HepG2 (cell line): ENCODE measurements around the gene GRIK3. TPM values are rescaled to one million over a fixed set of nuclear protein-coding genes. Genes with fewer than 3 reads are reported as not detected.

ENCODE experiments used
- ATAC-seq: fragments of 200-7000 bp; cut with Tn5 transposase; 3 replicates; pipeline ENCODE4 v1.9.1; 2020; ENCODE audit warnings: mild to moderate bottlenecking, moderate library complexity
- BruUV-seq: library from RNA; stranded (reverse); fragments of 400-500 nt; replicated peaks from 2 replicates; lab custom pipeline; 2021; lab: Mats Ljungman, UMichigan
- CTCF ChIA-PET: fragments of 300-600 bp; formaldehyde crosslinking; extraction: SDS; loops from one replicate; lab custom pipeline; 2021; ENCODE audit warnings: low total read pairs, inconsistent platforms, low intra/inter-chr PET ratio; lab: Yijun Ruan, JAX
- POLR2A ChIA-PET: fragments of 350-600 bp; sonication (Branson Sonifier 250); formaldehyde crosslinking; loops from one replicate; lab custom pipeline; 2020; ENCODE audit warnings: antibody characterized with exemption, inconsistent platforms; lab: Yijun Ruan, JAX
- DNase-seq: peaks from one replicate; pipeline ENCODE4 v3.0.0-alpha.2; 2015; ENCODE audit warnings: low spot score
- FAIRE-seq: peaks from 3 replicates; lab custom pipeline; 2011; peaks lifted over from hg19 to GRCh38; lab: Jason Lieb, UNC
- H2AFZ ChIP-seq: one replicate; pipeline ENCODE4 v1.6.1; 2011; ENCODE audit warnings: low read length, inconsistent platforms
- H3K27ac ChIP-seq: fragments of 300-600 bp; 3 replicates; pipeline ENCODE4 v1.8.0; 2011; ENCODE audit warnings: mixed run types, mild to moderate bottlenecking, mixed read lengths, low read length, inconsistent platforms; ENCODE audit not compliant: insufficient read depth; ENCODE audit errors: extremely low read length
- H3K27me3 ChIP-seq, 2 experiments: fragments of 200-600 bp in 1 of 2; 2 replicates in 1 of 2; 3 replicates in 1 of 2; pipeline versions ENCODE4 v1.6.0 to v1.8.0; 2011; ENCODE audit warnings: low read length in 2 of 2, mild to moderate bottlenecking in 2 of 2, moderate library complexity in 2 of 2, inconsistent platforms in 1 of 2; ENCODE audit not compliant: insufficient read depth in 2 of 2, control insufficient read depth in 1 of 2
- H3K36me3 ChIP-seq, 2 experiments: fragments of 200-600 bp in 1 of 2; replicated peaks in 1 of 2; 2 replicates in 1 of 2; 3 replicates in 1 of 2; pipeline versions ENCODE4 v1.5.1 to v1.8.0; 2011; ENCODE audit warnings: low read length in 2 of 2, inconsistent platforms in 1 of 2; ENCODE audit not compliant: insufficient read depth in 2 of 2, control insufficient read depth in 1 of 2
- H3K4me1 ChIP-seq: 2 replicates; pipeline ENCODE4 v1.5.1; 2012; ENCODE audit warnings: low read length, inconsistent platforms; ENCODE audit not compliant: insufficient read depth
- H3K4me2 ChIP-seq: 2 replicates; pipeline ENCODE4 v1.6.0; 2011; ENCODE audit warnings: low read depth, low read length, inconsistent platforms
- H3K4me3 ChIP-seq, 3 experiments: fragments of 200-600 bp in 1 of 3; sonication (generic), shearing (Covaris generic) in 1 of 3; replicated peaks in 1 of 3; 2 replicates each; pipeline ENCODE4 v1.5.1; 2011 to 2016; ENCODE audit warnings: low read length in 3 of 3, inconsistent platforms in 2 of 3, low read depth in 2 of 3, mild to moderate bottlenecking in 2 of 3, control low read depth in 1 of 3, mixed read lengths in 1 of 3; ENCODE audit not compliant: insufficient read depth in 1 of 3
- H3K79me2 ChIP-seq: one replicate; pipeline ENCODE4 v1.6.1; 2011; ENCODE audit warnings: low read length, inconsistent platforms; ENCODE audit not compliant: insufficient read depth
- H3K9ac ChIP-seq: 2 replicates; pipeline ENCODE4 v1.6.0; 2011; ENCODE audit warnings: mild to moderate bottlenecking, low read depth, low read length, inconsistent platforms; ENCODE audit not compliant: insufficient read depth
- H3K9me3 ChIP-seq: 2 replicates; pipeline ENCODE4 v1.5.1; 2012; ENCODE audit warnings: mild to moderate bottlenecking, low read length
- H4K20me1 ChIP-seq: 2 replicates; pipeline ENCODE4 v1.6.0; 2011; ENCODE audit warnings: inconsistent platforms, mild to moderate bottlenecking, low read length, moderate library complexity; ENCODE audit not compliant: insufficient read depth
- CERS6 ChIP-seq: sonication (generic); formaldehyde crosslinking; IDR thresholded peaks from 2 replicates; pipeline ENCODE4 v1.5.0; 2020; ENCODE audit warnings: missing genetic modification reagents
- EZH2 ChIP-seq: conservative IDR thresholded peaks from 2 replicates; pipeline ENCODE4 v1.6.1; 2012; ENCODE audit warnings: mild to moderate bottlenecking, low read depth, low read length, moderate library complexity
- FOSL2 ChIP-seq: sonication (generic); formaldehyde crosslinking; IDR thresholded peaks from 2 replicates; pipeline ENCODE4 v1.4.0; 2020; ENCODE audit warnings: missing genetic modification reagents
- FOXK2 ChIP-seq: fragments of 450-650 bp; IDR thresholded peaks from 2 replicates; pipeline ENCODE4 v1.6.1; 2016
- GATAD1 ChIP-seq: IDR thresholded peaks from 2 replicates; pipeline ENCODE4 v1.6.1; 2016; ENCODE audit warnings: missing genetic modification reagents, missing compliant biosample characterization
- NAIF1 ChIP-seq: sonication (generic); formaldehyde crosslinking; IDR thresholded peaks from 2 replicates; pipeline ENCODE4 v1.5.0; 2020; ENCODE audit warnings: mild to moderate bottlenecking, missing genetic modification reagents, borderline replicate concordance
- ONECUT2 ChIP-seq: sonication (generic); formaldehyde crosslinking; IDR thresholded peaks from 2 replicates; pipeline ENCODE4 v1.4.0; 2020; ENCODE audit warnings: missing genetic modification reagents
- SKI ChIP-seq: fragments of 450-650 bp; IDR thresholded peaks from one replicate; pipeline ENCODE4 v1.6.1; 2018; ENCODE audit warnings: mild to moderate bottlenecking; ENCODE audit not compliant: partially characterized antibody
- SNAPC2 ChIP-seq: sonication (generic); formaldehyde crosslinking; IDR thresholded peaks from 2 replicates; pipeline ENCODE4 v1.8.1; 2022; ENCODE audit warnings: mild to moderate bottlenecking, missing genetic modification reagents
- TBP ChIP-seq: sonication (generic); formaldehyde crosslinking; IDR thresholded peaks from 2 replicates; pipeline ENCODE4 v1.5.0; 2020; ENCODE audit warnings: missing genetic modification reagents
- TP53 ChIP-seq: sonication (generic); formaldehyde crosslinking; conservative IDR thresholded peaks from 2 replicates; pipeline ENCODE4 v1.4.0; 2020; ENCODE audit warnings: missing genetic modification reagents
- XBP1 ChIP-seq: sonication (generic); formaldehyde crosslinking; IDR thresholded peaks from 2 replicates; pipeline ENCODE4 v1.5.0; 2020; ENCODE audit warnings: missing genetic modification reagents
- ZC3H4 ChIP-seq: sonication (generic); formaldehyde crosslinking; IDR thresholded peaks from 2 replicates; pipeline ENCODE4 v1.4.0; 2020; ENCODE audit warnings: missing genetic modification reagents, borderline replicate concordance
- ZNF121 ChIP-seq: sonication (generic); formaldehyde crosslinking; IDR thresholded peaks from 2 replicates; pipeline ENCODE4 v1.5.0; 2020; ENCODE audit warnings: mild to moderate bottlenecking, missing genetic modification reagents
- ZNF331 ChIP-seq: sonication (generic); formaldehyde crosslinking; IDR thresholded peaks from 2 replicates; pipeline ENCODE4 v1.4.0; 2020; ENCODE audit warnings: missing genetic modification reagents
- ZNF564 ChIP-seq: sonication (generic); formaldehyde crosslinking; IDR thresholded peaks from 2 replicates; pipeline ENCODE4 v1.8.1; 2023; ENCODE audit warnings: mild to moderate bottlenecking, missing genetic modification reagents
- ZNF598 ChIP-seq: sonication (generic); formaldehyde crosslinking; IDR thresholded peaks from 2 replicates; pipeline ENCODE4 v1.5.1; 2020; ENCODE audit warnings: mild to moderate bottlenecking, missing genetic modification reagents, borderline replicate concordance
- WGBS: methylation state at CpG from one replicate; pipeline ENCODE4 v1.1.6; 2017; ENCODE audit warnings: low lambda C conversion rate; 5-methylcytosine and 5-hydroxymethylcytosine counted together
- in situ Hi-C: cut with HindIII; loops from 2 replicates; pipeline ENCODE4 v1.10.0; 2017; ENCODE audit warnings: low pct_unique_long_range_greater_than_20kb; ENCODE audit not compliant: extremely low pct_ligation_motif_present
- intact Hi-C: fragments of 100-400 bp; cut with micrococcal nuclease; formaldehyde crosslinking; loops from one replicate; pipeline ENCODE4 v1.10.0; 2022; ENCODE audit not compliant: unreplicated experiment
- polyA plus RNA-seq, 8 experiments: library from polyadenylated mRNA; depleted of rRNA in 3 of 8; stranded (reverse) in 7 of 8; unstranded in 1 of 8; fragments of >200 nt; fragmentation: Illumina TruSeq in 4 of 8; extraction: Trizol in 4 of 8; gene quantifications; 2 replicates each; pipeline versions ENCODE4 v1.2.1 to v1.2.3, GENCODE V29; 2011 to 2016; ENCODE audit warnings: low read depth in 4 of 8, missing spikeins in 1 of 8, mixed read lengths in 1 of 8; ENCODE audit not compliant: insufficient read depth in 1 of 8
- total RNA-seq, 5 experiments: library from RNA; depleted of rRNA; stranded (reverse); fragments of >200 nt; fragmentation: Illumina TruSeq; extraction: Trizol; gene quantifications; 2 replicates each; pipeline ENCODE4 v1.2.3, GENCODE V29; 2016; ENCODE audit warnings: low read depth in 1 of 5
- TF ChIP-seq, protein P1 (sequence below): sonication (generic); formaldehyde crosslinking; IDR thresholded peaks from 2 replicates; pipeline ENCODE4 v1.8.0; 2022; ENCODE audit warnings: mild to moderate bottlenecking, missing genetic modification reagents
- TF ChIP-seq, protein P2 (sequence below): IDR thresholded peaks from 2 replicates; pipeline ENCODE4 v1.6.1; 2016; ENCODE audit warnings: control low read depth
- TF ChIP-seq, protein P3 (sequence below): sonication (generic); formaldehyde crosslinking; IDR thresholded peaks from 2 replicates; pipeline ENCODE4 v1.4.0; 2020; ENCODE audit warnings: missing genetic modification reagents; ENCODE audit errors: not compliant biosample characterization

Gene GRIK3
- total and polyA plus RNA-seq, 2 of the 13 experiments (the other 11 are each of a cell fraction or from before 2014, with no cell fraction given): not detected

- Histone ChIP-seq H4K20me1 (no peaks in the 10 kb centered on the region), H3K9me3 (no peaks in the 10 kb centered on the region), H3K4me2 (no peak overlapping the region), H3K27ac (no peak overlapping the region), H3K27me3 (peaks cover 0 to 2% of the 10 kb centered on the region in 2 experiments; a peak in 1 of 5 replicates), H3K9ac (no peak overlapping the region), H2AFZ (no peak overlapping the region), H3K4me3 (no peak overlapping the region), H3K36me3 (no peaks in the 10 kb centered on the region), H3K4me1 (no peaks in the 10 kb centered on the region), H3K79me2 (no peaks in the 10 kb centered on the region)
- in situ Hi-C loops (no loop called here), intact Hi-C loops (no loop called here)
- TF ChIP-seq TP53 (CRISPR knock-in tag) (no peak), ZNF331 (no peak), XBP1 (CRISPR knock-in tag) (no peak), ZNF598 (CRISPR knock-in tag) (no peak), FOSL2 (CRISPR knock-in tag) (no peak), ONECUT2 (no peak), NAIF1 (CRISPR knock-in tag) (no peak), CERS6 (no peak), ZNF564 (CRISPR knock-in tag) (no peak), SKI (no peak), ZC3H4 (CRISPR knock-in tag) (no peak), FOXK2 (no peak), ZNF121 (CRISPR knock-in tag) (no peak), GATAD1 (CRISPR knock-in tag) (no peak), SNAPC2 (CRISPR knock-in tag) (no peak), TBP (CRISPR knock-in tag) (no peak), EZH2 (no peak)
- TF ChIP-seq, protein P1, sequence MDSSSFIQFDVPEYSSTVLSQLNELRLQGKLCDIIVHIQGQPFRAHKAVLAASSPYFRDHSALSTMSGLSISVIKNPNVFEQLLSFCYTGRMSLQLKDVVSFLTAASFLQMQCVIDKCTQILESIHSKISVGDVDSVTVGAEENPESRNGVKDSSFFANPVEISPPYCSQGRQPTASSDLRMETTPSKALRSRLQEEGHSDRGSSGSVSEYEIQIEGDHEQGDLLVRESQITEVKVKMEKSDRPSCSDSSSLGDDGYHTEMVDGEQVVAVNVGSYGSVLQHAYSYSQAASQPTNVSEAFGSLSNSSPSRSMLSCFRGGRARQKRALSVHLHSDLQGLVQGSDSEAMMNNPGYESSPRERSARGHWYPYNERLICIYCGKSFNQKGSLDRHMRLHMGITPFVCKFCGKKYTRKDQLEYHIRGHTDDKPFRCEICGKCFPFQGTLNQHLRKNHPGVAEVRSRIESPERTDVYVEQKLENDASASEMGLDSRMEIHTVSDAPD: no peak
- TF ChIP-seq, protein P2, sequence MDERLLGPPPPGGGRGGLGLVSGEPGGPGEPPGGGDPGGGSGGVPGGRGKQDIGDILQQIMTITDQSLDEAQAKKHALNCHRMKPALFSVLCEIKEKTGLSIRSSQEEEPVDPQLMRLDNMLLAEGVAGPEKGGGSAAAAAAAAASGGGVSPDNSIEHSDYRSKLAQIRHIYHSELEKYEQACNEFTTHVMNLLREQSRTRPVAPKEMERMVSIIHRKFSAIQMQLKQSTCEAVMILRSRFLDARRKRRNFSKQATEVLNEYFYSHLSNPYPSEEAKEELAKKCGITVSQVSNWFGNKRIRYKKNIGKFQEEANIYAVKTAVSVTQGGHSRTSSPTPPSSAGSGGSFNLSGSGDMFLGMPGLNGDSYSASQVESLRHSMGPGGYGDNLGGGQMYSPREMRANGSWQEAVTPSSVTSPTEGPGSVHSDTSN (CRISPR knock-in tag): no peak
- TF ChIP-seq, protein P3, sequence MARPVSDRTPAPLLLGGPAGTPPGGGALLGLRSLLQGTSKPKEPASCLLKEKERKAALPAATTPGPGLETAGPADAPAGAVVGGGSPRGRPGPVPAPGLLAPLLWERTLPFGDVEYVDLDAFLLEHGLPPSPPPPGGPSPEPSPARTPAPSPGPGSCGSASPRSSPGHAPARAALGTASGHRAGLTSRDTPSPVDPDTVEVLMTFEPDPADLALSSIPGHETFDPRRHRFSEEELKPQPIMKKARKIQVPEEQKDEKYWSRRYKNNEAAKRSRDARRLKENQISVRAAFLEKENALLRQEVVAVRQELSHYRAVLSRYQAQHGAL (CRISPR knock-in tag): no peak
- ChIA-PET CTCF (no interaction called here), POLR2A (no interaction called here)
- DNase-seq: no peak
- no peak for ATAC-seq
- no TSS peak for BruUV-seq
- 19% methylated on average over 5 of the region's 5 CpGs for WGBS
- FAIRE-seq: no peak
Observed at GRCh38 chr1:37009521-37009920, 24.8 kb downstream of the GRIK3 start.
